Tibial nerve (tissue), 4 donors: ENCODE measurements around the gene COG1. TPM values are rescaled to one million over a fixed set of nuclear protein-coding genes. Genes with fewer than 3 reads are reported as not detected.

Experiments
- DNase-seq, 2 donors: peaks; one replicate each; pipeline ENCODE4 v3.0.0-alpha.2; 2019; ENCODE audit warnings: low spot score in 2 of 2
- H3K27ac ChIP-seq, 4 donors: fragments of 200-600 bp; sonication (generic) in 3 of 4; one replicate each; pipeline ENCODE4 v1.5.1; 2017 to 2019; ENCODE audit warnings: mild to moderate bottlenecking in 1 of 4
- H3K27me3 ChIP-seq, 2 donors: fragments of 200-600 bp; sonication (generic) in 1 of 2; one replicate each; pipeline versions ENCODE4 v1.5.1 to v1.6.0; 2017 to 2019
- H3K36me3 ChIP-seq, 3 donors: fragments of 200-600 bp; sonication (generic); one replicate each; pipeline ENCODE4 v1.5.1; 2018 to 2019
- H3K4me1 ChIP-seq, 4 donors: fragments of 200-600 bp; sonication (generic) in 3 of 4; one replicate each; pipeline ENCODE4 v1.5.1; 2017 to 2019
- H3K4me3 ChIP-seq, 4 donors: fragments of 200-600 bp; sonication (generic) in 3 of 4; one replicate each; pipeline ENCODE4 v1.5.1; 2017 to 2019; ENCODE audit warnings: mild to moderate bottlenecking in 1 of 4, moderate library complexity in 1 of 4
- H3K9me3 ChIP-seq, 4 donors: fragments of 200-600 bp; sonication (generic) in 3 of 4; one replicate each; pipeline ENCODE4 v1.5.1; 2017 to 2019
- EP300 ChIP-seq, 2 donors: sonication (generic); formaldehyde crosslinking; IDR thresholded peaks; one replicate each; pipeline ENCODE4 v1.6.1; 2017; ENCODE audit warnings: antibody characterized with exemption in 2 of 2, mild to moderate bottlenecking in 1 of 2
- POLR2A ChIP-seq, 2 donors: fragments of 450-650 bp; IDR thresholded peaks; one replicate each; pipeline ENCODE4 v1.6.1; 2017; ENCODE audit warnings: antibody characterized with exemption in 2 of 2, mild to moderate bottlenecking in 2 of 2, moderate library complexity in 2 of 2
- WGBS, 2 donors: methylation state at CpG; one replicate each; pipeline ENCODE4 v1.1.5; 2018; 5-methylcytosine and 5-hydroxymethylcytosine counted together
- total RNA-seq, 4 donors: library from RNA; depleted of rRNA; stranded (reverse); fragments of >200 nt; gene quantifications; one replicate each; pipeline ENCODE4 v1.1.0, GENCODE V29; 2016
- TF ChIP-seq, protein P1 (sequence below), 5 experiments: fragments of 200-600 bp in 3 of 5; fragments of 450-650 bp in 2 of 5; sonication (generic) in 3 of 5; IDR thresholded peaks; one replicate each; pipeline ENCODE4 v1.5.1; 2016 to 2019; ENCODE audit warnings: antibody characterized with exemption in 5 of 5, mild to moderate bottlenecking in 3 of 5, moderate library complexity in 2 of 5

The COG1 gene
- total RNA-seq, 4 donors from 2014 or later = 23.6 to 46.2 (median 28.6) TPM

- Histone ChIP-seq H3K4me3 (no peak overlapping the region), H3K27me3 (no peaks in the 10 kb centered on the region), H3K9me3 (no peaks in the 10 kb centered on the region), H3K4me1 (no peaks in the 10 kb centered on the region), H3K36me3 (peaks cover 0 to 74% (median 10%) of the 10 kb centered on the region in 3 donors), H3K27ac (no peak overlapping the region)
- WGBS, 2 donors = 92 to 94% methylated on average over 16 of the region's 16 CpGs
- TF ChIP-seq POLR2A (IDR thresholded peaks at IDR 0.05) (no peak), EP300 (IDR thresholded peaks at IDR 0.05) (no peak)
- DNase-seq = no peak
Measured at GRCh38 chr17:73208139-73208827, 15.4 kb downstream of the COG1 start.

- 91 to 94% methylated on average over 13 of the region's 13 CpGs for WGBS, 2 donors
- no peaks in the 10 kb centered on the region for H3K9me3 ChIP-seq
- DNase-seq = no peak
- no peak overlapping the region for H3K27ac ChIP-seq
- H3K4me1 ChIP-seq = no peaks in the 10 kb centered on the region
- TF ChIP-seq POLR2A (IDR thresholded peaks at IDR 0.05) = no peak
- TF ChIP-seq, protein P1, sequence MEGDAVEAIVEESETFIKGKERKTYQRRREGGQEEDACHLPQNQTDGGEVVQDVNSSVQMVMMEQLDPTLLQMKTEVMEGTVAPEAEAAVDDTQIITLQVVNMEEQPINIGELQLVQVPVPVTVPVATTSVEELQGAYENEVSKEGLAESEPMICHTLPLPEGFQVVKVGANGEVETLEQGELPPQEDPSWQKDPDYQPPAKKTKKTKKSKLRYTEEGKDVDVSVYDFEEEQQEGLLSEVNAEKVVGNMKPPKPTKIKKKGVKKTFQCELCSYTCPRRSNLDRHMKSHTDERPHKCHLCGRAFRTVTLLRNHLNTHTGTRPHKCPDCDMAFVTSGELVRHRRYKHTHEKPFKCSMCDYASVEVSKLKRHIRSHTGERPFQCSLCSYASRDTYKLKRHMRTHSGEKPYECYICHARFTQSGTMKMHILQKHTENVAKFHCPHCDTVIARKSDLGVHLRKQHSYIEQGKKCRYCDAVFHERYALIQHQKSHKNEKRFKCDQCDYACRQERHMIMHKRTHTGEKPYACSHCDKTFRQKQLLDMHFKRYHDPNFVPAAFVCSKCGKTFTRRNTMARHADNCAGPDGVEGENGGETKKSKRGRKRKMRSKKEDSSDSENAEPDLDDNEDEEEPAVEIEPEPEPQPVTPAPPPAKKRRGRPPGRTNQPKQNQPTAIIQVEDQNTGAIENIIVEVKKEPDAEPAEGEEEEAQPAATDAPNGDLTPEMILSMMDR (IDR thresholded peaks at IDR 0.05) = no peak
- no peak for TF ChIP-seq EP300 (IDR thresholded peaks at IDR 0.05)
- peaks cover 0 to 63% (median 4%) of the 10 kb centered on the region in 3 donors for H3K36me3 ChIP-seq
- H3K4me3 ChIP-seq = no peak overlapping the region
- no peaks in the 10 kb centered on the region for H3K27me3 ChIP-seq
Measured at GRCh38 chr17:73209436-73209835, 16.6 kb downstream of the COG1 start.

DNA sequence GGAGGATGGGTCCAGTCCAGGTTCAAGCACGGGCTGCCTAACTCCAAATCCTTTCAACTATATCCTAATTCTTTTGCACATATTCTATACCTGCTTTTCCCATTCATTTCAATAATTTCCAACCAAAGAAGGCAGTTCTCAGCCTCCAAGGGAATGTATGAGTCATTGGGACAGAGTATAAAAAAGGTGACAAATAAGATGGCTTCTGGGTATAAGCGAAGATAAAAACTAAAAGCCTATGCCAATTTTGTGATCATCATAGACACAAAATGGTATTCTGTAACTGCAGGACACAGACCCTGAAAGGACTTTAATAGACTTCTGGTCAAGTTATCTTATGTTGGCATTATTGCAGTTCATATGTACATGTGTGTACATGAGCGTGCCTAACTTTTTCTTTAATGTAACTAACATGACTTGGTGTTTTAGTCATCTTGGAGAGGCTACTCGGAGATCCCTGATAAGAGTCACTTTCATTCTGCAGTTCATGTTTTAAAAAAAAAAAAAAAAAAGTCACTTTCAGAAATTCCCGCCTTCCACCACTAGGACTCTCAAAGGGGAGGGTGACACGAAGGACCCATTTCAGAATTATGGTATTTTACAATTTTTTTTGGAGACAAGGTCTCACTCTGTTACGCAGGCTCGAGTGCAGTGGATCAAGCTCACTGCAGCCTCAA lies 17.3 kb downstream of the COG1 start:
- DNase-seq = no peak
- H3K9me3 ChIP-seq = no peaks in the 10 kb centered on the region
- no peaks in the 10 kb centered on the region for H3K27me3 ChIP-seq
- no peak overlapping the region for H3K27ac ChIP-seq
- H3K4me3 ChIP-seq = no peak overlapping the region
- WGBS, 2 donors = 77 to 82% methylated on average over 8 of the region's 8 CpGs
- TF ChIP-seq, protein P1 (IDR thresholded peaks at IDR 0.05) = no peak
- no peak for TF ChIP-seq EP300 (IDR thresholded peaks at IDR 0.05)
- TF ChIP-seq POLR2A (IDR thresholded peaks at IDR 0.05) = no peak
- peaks cover 0 to 58% (median 4%) of the 10 kb centered on the region in 3 donors for H3K36me3 ChIP-seq
- no peaks in the 10 kb centered on the region for H3K4me1 ChIP-seq

DNA sequence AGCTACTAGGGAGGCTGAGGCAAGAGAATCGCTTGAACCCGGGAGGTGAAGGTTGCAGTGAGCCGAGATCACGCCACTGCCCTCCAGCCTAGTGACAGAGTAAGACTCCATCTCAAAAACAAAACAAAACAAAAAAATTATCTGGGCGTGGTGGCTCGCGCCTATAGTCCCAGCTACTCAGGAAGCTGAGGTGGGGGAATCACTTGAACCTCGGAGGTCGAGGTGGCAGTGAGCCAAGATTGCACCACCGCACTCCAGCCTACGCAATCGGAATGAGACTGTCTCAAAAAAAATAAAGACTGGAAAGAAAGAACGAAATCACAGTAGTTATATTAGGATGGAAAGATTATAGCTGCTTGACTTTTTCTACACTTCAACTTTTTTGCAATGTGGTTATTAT lies 18.9 kb downstream of the COG1 start:
- no peaks in the 10 kb centered on the region for H3K4me1 ChIP-seq
- H3K27me3 ChIP-seq = no peaks in the 10 kb centered on the region
- TF ChIP-seq POLR2A (IDR thresholded peaks at IDR 0.05) = no peak
- TF ChIP-seq, protein P1 (IDR thresholded peaks at IDR 0.05) = no peak
- no peak for TF ChIP-seq EP300 (IDR thresholded peaks at IDR 0.05)
- H3K4me3 ChIP-seq = no peak overlapping the region
- peaks cover 0 to 58% (median 0%) of the 10 kb centered on the region in 3 donors for H3K36me3 ChIP-seq
- H3K9me3 ChIP-seq = no peaks in the 10 kb centered on the region
- no peak for DNase-seq
- no peak overlapping the region for H3K27ac ChIP-seq
- WGBS, 2 donors = 66 to 75% methylated on average over 13 of the region's 13 CpGs

DNA sequence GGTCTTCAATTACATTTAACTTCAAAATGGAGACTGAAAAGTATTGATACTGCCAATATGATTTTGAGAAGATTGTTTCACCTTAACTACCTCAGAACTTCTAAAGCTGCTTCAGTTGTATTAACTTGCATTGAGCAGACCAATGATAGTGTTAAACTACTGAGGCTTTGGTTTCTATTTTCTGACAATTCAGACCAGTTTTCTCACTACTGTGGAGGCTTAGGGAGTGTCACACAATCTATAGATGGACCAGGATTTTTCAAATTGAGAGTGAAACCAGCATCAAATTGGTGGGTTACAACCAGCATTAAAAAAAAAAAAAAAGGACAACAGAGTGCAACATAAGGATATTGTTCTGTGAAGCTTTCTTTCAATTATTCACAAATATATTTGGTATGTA lies 21.2 kb downstream of the COG1 start:
- no peak for DNase-seq
- Histone ChIP-seq H3K4me1 (no peaks in the 10 kb centered on the region), H3K27ac (no peak overlapping the region), H3K27me3 (no peaks in the 10 kb centered on the region), H3K36me3 (peaks cover 0 to 46% (median 0%) of the 10 kb centered on the region in 3 donors), H3K4me3 (no peak overlapping the region), H3K9me3 (no peaks in the 10 kb centered on the region)
- no peak for TF ChIP-seq POLR2A (IDR thresholded peaks at IDR 0.05)

GRCh38 chr17:73214851-73215250 lies 22.0 kb downstream of the COG1 start:
- H3K27ac ChIP-seq = no peak overlapping the region
- peaks cover 0 to 37% (median 0%) of the 10 kb centered on the region in 3 donors for H3K36me3 ChIP-seq
- no peaks in the 10 kb centered on the region for H3K9me3 ChIP-seq
- no peak for DNase-seq
- H3K27me3 ChIP-seq = no peaks in the 10 kb centered on the region
- H3K4me3 ChIP-seq = no peak overlapping the region
- no peak for TF ChIP-seq POLR2A (IDR thresholded peaks at IDR 0.05)
- TF ChIP-seq, protein P1 (IDR thresholded peaks at IDR 0.05) = no peak
- H3K4me1 ChIP-seq = no peaks in the 10 kb centered on the region
- WGBS, 2 donors = 55 to 62% methylated on average over 4 of the region's 4 CpGs
